HepG2 (cell line): ENCODE measurements around the gene MIEF1. TPM values are rescaled to one million over a fixed set of nuclear protein-coding genes. Genes with fewer than 3 reads are reported as not detected.

Source experiments
- AGO1 ChIP-seq: fragments of 200-400 bp; formaldehyde crosslinking; IDR thresholded peaks from 2 replicates; pipeline ENCODE4 v1.6.1; 2017; ENCODE audit warnings: mild to moderate bottlenecking, low read depth, low read length, moderate library complexity; ENCODE audit not compliant: poor library complexity, severe bottlenecking
- AHDC1 ChIP-seq: sonication (generic); formaldehyde crosslinking; IDR thresholded peaks from 2 replicates; pipeline ENCODE4 v1.5.1; 2020; ENCODE audit warnings: mild to moderate bottlenecking, missing genetic modification reagents, borderline replicate concordance
- NFE2 ChIP-seq: sonication (generic); formaldehyde crosslinking; IDR thresholded peaks from 2 replicates; pipeline ENCODE4 v1.4.0; 2020; ENCODE audit warnings: missing genetic modification reagents
- TCF7L2 ChIP-seq: IDR thresholded peaks from 2 replicates; pipeline ENCODE4 v1.6.1; 2011; ENCODE audit warnings: mild to moderate bottlenecking, low read depth, low read length, moderate library complexity
- YY1 ChIP-seq: IDR thresholded peaks from 2 replicates; pipeline ENCODE4 v1.6.1; 2011; ENCODE audit warnings: low read length, low read depth, moderate library complexity, mild to moderate bottlenecking; ENCODE audit not compliant: insufficient read depth, insufficient replicate concordance
- ZFAT ChIP-seq: sonication (generic); formaldehyde crosslinking; conservative IDR thresholded peaks from 2 replicates; pipeline ENCODE4 v1.8.1; 2023; ENCODE audit warnings: missing genetic modification reagents, inconsistent platforms
- ZNF136 ChIP-seq: sonication (generic); formaldehyde crosslinking; IDR thresholded peaks from 2 replicates; pipeline ENCODE4 v1.8.1; 2022; ENCODE audit warnings: low read depth, mild to moderate bottlenecking, moderate library complexity, missing genetic modification reagents
- ZNF180 ChIP-seq: sonication (generic); formaldehyde crosslinking; IDR thresholded peaks from 2 replicates; pipeline ENCODE4 v1.4.0; 2020; ENCODE audit warnings: low read depth, missing genetic modification reagents, borderline replicate concordance
- ZNF414 ChIP-seq: sonication (generic); formaldehyde crosslinking; IDR thresholded peaks from 2 replicates; pipeline ENCODE4 v1.5.0; 2020; ENCODE audit warnings: missing genetic modification reagents
- ZNF530 ChIP-seq: sonication (generic); formaldehyde crosslinking; IDR thresholded peaks from 2 replicates; pipeline ENCODE4 v1.5.0; 2020; ENCODE audit warnings: low read depth, mild to moderate bottlenecking, missing genetic modification reagents
- ZNF644 ChIP-seq: IDR thresholded peaks from 2 replicates; pipeline ENCODE4 v1.6.1; 2016; ENCODE audit warnings: low read depth
- ZNF790 ChIP-seq: sonication (generic); formaldehyde crosslinking; IDR thresholded peaks from 2 replicates; pipeline ENCODE4 v1.8.0; 2022; ENCODE audit warnings: missing genetic modification reagents, mild to moderate bottlenecking, borderline replicate concordance
- ZSCAN25 ChIP-seq: sonication (generic); formaldehyde crosslinking; IDR thresholded peaks from 2 replicates; pipeline ENCODE4 v1.8.0; 2022; ENCODE audit warnings: mild to moderate bottlenecking, missing genetic modification reagents
- polyA plus RNA-seq, 8 experiments: library from polyadenylated mRNA; depleted of rRNA in 3 of 8; stranded (reverse) in 7 of 8; unstranded in 1 of 8; fragments of >200 nt; fragmentation: Illumina TruSeq in 4 of 8; extraction: Trizol in 4 of 8; gene quantifications; 2 replicates each; pipeline versions ENCODE4 v1.2.1 to v1.2.3, GENCODE V29; 2011 to 2016; ENCODE audit warnings: low read depth in 4 of 8, missing spikeins in 1 of 8, mixed read lengths in 1 of 8; ENCODE audit not compliant: insufficient read depth in 1 of 8
- total RNA-seq, 5 experiments: library from RNA; depleted of rRNA; stranded (reverse); fragments of >200 nt; fragmentation: Illumina TruSeq; extraction: Trizol; gene quantifications; 2 replicates each; pipeline ENCODE4 v1.2.3, GENCODE V29; 2016; ENCODE audit warnings: low read depth in 1 of 5
- TF ChIP-seq, protein P1 (sequence below): sonication (generic); formaldehyde crosslinking; IDR thresholded peaks from 2 replicates; pipeline ENCODE4 v1.5.1; 2020; ENCODE audit warnings: missing genetic modification reagents, mild to moderate bottlenecking, borderline replicate concordance
- TF ChIP-seq, protein P2 (sequence below): fragments of 450-650 bp; IDR thresholded peaks from 2 replicates; pipeline ENCODE4 v1.6.1; 2016

The MIEF1 gene
- total and polyA plus RNA-seq, 2 of the 13 experiments (the other 11 are each of a cell fraction or from before 2014, with no cell fraction given) = 21.7 to 34.8 TPM

GRCh38 chr22:39532215-39533073 is 30.4 kb downstream of the MIEF1 start, which contains the start of gene RPS19BP1 (continued):
- TF ChIP-seq AHDC1 (no peak), NFE2 (CRISPR knock-in tag) (no peak), ZNF790 (no peak), ZNF530 (CRISPR knock-in tag) (no peak), TCF7L2 (no peak), ZNF180 (CRISPR knock-in tag) (no peak), ZNF644 (CRISPR knock-in tag) (no peak), ZSCAN25 (CRISPR knock-in tag) (no peak), YY1 (peak; percentile 94), ZFAT (CRISPR knock-in tag) (no peak), ZNF136 (CRISPR knock-in tag) (no peak), AGO1 (peak; percentile 67), ZNF414 (no peak; the same call in 1 of the 2 replicates)
- TF ChIP-seq, protein P1, sequence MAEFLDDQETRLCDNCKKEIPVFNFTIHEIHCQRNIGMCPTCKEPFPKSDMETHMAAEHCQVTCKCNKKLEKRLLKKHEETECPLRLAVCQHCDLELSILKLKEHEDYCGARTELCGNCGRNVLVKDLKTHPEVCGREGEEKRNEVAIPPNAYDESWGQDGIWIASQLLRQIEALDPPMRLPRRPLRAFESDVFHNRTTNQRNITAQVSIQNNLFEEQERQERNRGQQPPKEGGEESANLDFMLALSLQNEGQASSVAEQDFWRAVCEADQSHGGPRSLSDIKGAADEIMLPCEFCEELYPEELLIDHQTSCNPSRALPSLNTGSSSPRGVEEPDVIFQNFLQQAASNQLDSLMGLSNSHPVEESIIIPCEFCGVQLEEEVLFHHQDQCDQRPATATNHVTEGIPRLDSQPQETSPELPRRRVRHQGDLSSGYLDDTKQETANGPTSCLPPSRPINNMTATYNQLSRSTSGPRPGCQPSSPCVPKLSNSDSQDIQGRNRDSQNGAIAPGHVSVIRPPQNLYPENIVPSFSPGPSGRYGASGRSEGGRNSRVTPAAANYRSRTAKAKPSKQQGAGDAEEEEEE (CRISPR knock-in tag) = 0 out of 2 replicates have a peak, but pooled peaks have one; percentile 43
- TF ChIP-seq, protein P2, sequence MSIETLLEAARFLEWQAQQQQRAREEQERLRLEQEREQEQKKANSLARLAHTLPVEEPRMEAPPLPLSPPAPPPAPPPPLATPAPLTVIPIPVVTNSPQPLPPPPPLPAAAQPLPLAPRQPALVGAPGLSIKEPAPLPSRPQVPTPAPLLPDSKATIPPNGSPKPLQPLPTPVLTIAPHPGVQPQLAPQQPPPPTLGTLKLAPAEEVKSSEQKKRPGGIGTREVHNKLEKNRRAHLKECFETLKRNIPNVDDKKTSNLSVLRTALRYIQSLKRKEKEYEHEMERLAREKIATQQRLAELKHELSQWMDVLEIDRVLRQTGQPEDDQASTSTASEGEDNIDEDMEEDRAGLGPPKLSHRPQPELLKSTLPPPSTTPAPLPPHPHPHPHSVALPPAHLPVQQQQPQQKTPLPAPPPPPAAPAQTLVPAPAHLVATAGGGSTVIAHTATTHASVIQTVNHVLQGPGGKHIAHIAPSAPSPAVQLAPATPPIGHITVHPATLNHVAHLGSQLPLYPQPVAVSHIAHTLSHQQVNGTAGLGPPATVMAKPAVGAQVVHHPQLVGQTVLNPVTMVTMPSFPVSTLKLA = peak; percentile 80
